HepG2 (cell line): ENCODE data around the gene FAM174B. TPM values are rescaled to one million over a fixed set of nuclear protein-coding genes. Genes with fewer than 3 reads are reported as not detected.

Source experiments
- ATAC-seq: fragments of 200-7000 bp; cut with Tn5 transposase; 3 replicates; pipeline ENCODE4 v1.9.1; 2020; ENCODE audit warnings: mild to moderate bottlenecking, moderate library complexity
- BruUV-seq: library from RNA; stranded (reverse); fragments of 400-500 nt; replicated peaks from 2 replicates; lab custom pipeline; 2021; lab: Mats Ljungman, UMichigan
- CTCF ChIA-PET: fragments of 300-600 bp; formaldehyde crosslinking; extraction: SDS; loops from one replicate; lab custom pipeline; 2021; ENCODE audit warnings: low total read pairs, inconsistent platforms, low intra/inter-chr PET ratio; lab: Yijun Ruan, JAX
- POLR2A ChIA-PET: fragments of 350-600 bp; sonication (Branson Sonifier 250); formaldehyde crosslinking; loops from one replicate; lab custom pipeline; 2020; ENCODE audit warnings: antibody characterized with exemption, inconsistent platforms; lab: Yijun Ruan, JAX
- DNase-seq: peaks from one replicate; pipeline ENCODE4 v3.0.0-alpha.2; 2015; ENCODE audit warnings: low spot score
- FAIRE-seq: peaks from 3 replicates; lab custom pipeline; 2011; peaks lifted over from hg19 to GRCh38; lab: Jason Lieb, UNC
- H2AFZ ChIP-seq: one replicate; pipeline ENCODE4 v1.6.1; 2011; ENCODE audit warnings: low read length, inconsistent platforms
- H3K27ac ChIP-seq: fragments of 300-600 bp; 3 replicates; pipeline ENCODE4 v1.8.0; 2011; ENCODE audit warnings: mixed run types, mild to moderate bottlenecking, mixed read lengths, low read length, inconsistent platforms; ENCODE audit not compliant: insufficient read depth; ENCODE audit errors: extremely low read length
- H3K27me3 ChIP-seq, 2 experiments: fragments of 200-600 bp in 1 of 2; 2 replicates in 1 of 2; 3 replicates in 1 of 2; pipeline versions ENCODE4 v1.6.0 to v1.8.0; 2011; ENCODE audit warnings: low read length in 2 of 2, mild to moderate bottlenecking in 2 of 2, moderate library complexity in 2 of 2, inconsistent platforms in 1 of 2; ENCODE audit not compliant: insufficient read depth in 2 of 2, control insufficient read depth in 1 of 2
- H3K36me3 ChIP-seq, 2 experiments: fragments of 200-600 bp in 1 of 2; replicated peaks in 1 of 2; 2 replicates in 1 of 2; 3 replicates in 1 of 2; pipeline versions ENCODE4 v1.5.1 to v1.8.0; 2011; ENCODE audit warnings: low read length in 2 of 2, inconsistent platforms in 1 of 2; ENCODE audit not compliant: insufficient read depth in 2 of 2, control insufficient read depth in 1 of 2
- H3K4me1 ChIP-seq: 2 replicates; pipeline ENCODE4 v1.5.1; 2012; ENCODE audit warnings: low read length, inconsistent platforms; ENCODE audit not compliant: insufficient read depth
- H3K4me2 ChIP-seq: 2 replicates; pipeline ENCODE4 v1.6.0; 2011; ENCODE audit warnings: low read depth, low read length, inconsistent platforms
- H3K4me3 ChIP-seq, 3 experiments: fragments of 200-600 bp in 1 of 3; sonication (generic), shearing (Covaris generic) in 1 of 3; replicated peaks in 1 of 3; 2 replicates each; pipeline ENCODE4 v1.5.1; 2011 to 2016; ENCODE audit warnings: low read length in 3 of 3, inconsistent platforms in 2 of 3, low read depth in 2 of 3, mild to moderate bottlenecking in 2 of 3, control low read depth in 1 of 3, mixed read lengths in 1 of 3; ENCODE audit not compliant: insufficient read depth in 1 of 3
- H3K79me2 ChIP-seq: one replicate; pipeline ENCODE4 v1.6.1; 2011; ENCODE audit warnings: low read length, inconsistent platforms; ENCODE audit not compliant: insufficient read depth
- H3K9ac ChIP-seq: 2 replicates; pipeline ENCODE4 v1.6.0; 2011; ENCODE audit warnings: mild to moderate bottlenecking, low read depth, low read length, inconsistent platforms; ENCODE audit not compliant: insufficient read depth
- H3K9me3 ChIP-seq: 2 replicates; pipeline ENCODE4 v1.5.1; 2012; ENCODE audit warnings: mild to moderate bottlenecking, low read length
- H4K20me1 ChIP-seq: 2 replicates; pipeline ENCODE4 v1.6.0; 2011; ENCODE audit warnings: inconsistent platforms, mild to moderate bottlenecking, low read length, moderate library complexity; ENCODE audit not compliant: insufficient read depth
- IRF2 ChIP-seq: IDR thresholded peaks from 2 replicates; pipeline ENCODE4 v1.6.1; 2018; ENCODE audit warnings: missing genetic modification reagents, missing compliant biosample characterization
- JUN ChIP-seq: sonication (generic); formaldehyde crosslinking; IDR thresholded peaks from 2 replicates; pipeline ENCODE4 v1.4.0; 2020; ENCODE audit warnings: mild to moderate bottlenecking, missing genetic modification reagents
- JUNB ChIP-seq: sonication (generic); formaldehyde crosslinking; IDR thresholded peaks from 2 replicates; pipeline ENCODE4 v1.8.0; 2022; ENCODE audit warnings: missing genetic modification reagents, mild to moderate bottlenecking, borderline replicate concordance
- KAT8 ChIP-seq: IDR thresholded peaks from 2 replicates; pipeline ENCODE4 v1.6.1; 2016; ENCODE audit warnings: missing genetic modification reagents, missing compliant biosample characterization
- SP4 ChIP-seq: sonication (generic); formaldehyde crosslinking; IDR thresholded peaks from 2 replicates; pipeline ENCODE4 v1.8.1; 2023; ENCODE audit warnings: mild to moderate bottlenecking, missing genetic modification reagents
- ZNF207 ChIP-seq: fragments of 450-650 bp; IDR thresholded peaks from 2 replicates; pipeline ENCODE4 v1.6.1; 2016; ENCODE audit warnings: antibody characterized with exemption, borderline replicate concordance
- ZNF556 ChIP-seq: sonication (generic); formaldehyde crosslinking; IDR thresholded peaks from 2 replicates; pipeline ENCODE4 v1.4.0; 2020; ENCODE audit warnings: mild to moderate bottlenecking, missing genetic modification reagents, borderline replicate concordance
- ZNF766 ChIP-seq: sonication (generic); formaldehyde crosslinking; IDR thresholded peaks from 2 replicates; pipeline ENCODE4 v1.5.0; 2020; ENCODE audit warnings: missing genetic modification reagents, borderline replicate concordance
- WGBS: methylation state at CpG from one replicate; pipeline ENCODE4 v1.1.6; 2017; ENCODE audit warnings: low lambda C conversion rate; 5-methylcytosine and 5-hydroxymethylcytosine counted together
- in situ Hi-C: cut with HindIII; loops from 2 replicates; pipeline ENCODE4 v1.10.0; 2017; ENCODE audit warnings: low pct_unique_long_range_greater_than_20kb; ENCODE audit not compliant: extremely low pct_ligation_motif_present
- intact Hi-C: fragments of 100-400 bp; cut with micrococcal nuclease; formaldehyde crosslinking; loops from one replicate; pipeline ENCODE4 v1.10.0; 2022; ENCODE audit not compliant: unreplicated experiment
- polyA plus RNA-seq, 8 experiments: library from polyadenylated mRNA; depleted of rRNA in 3 of 8; stranded (reverse) in 7 of 8; unstranded in 1 of 8; fragments of >200 nt; fragmentation: Illumina TruSeq in 4 of 8; extraction: Trizol in 4 of 8; gene quantifications; 2 replicates each; pipeline versions ENCODE4 v1.2.1 to v1.2.3, GENCODE V29; 2011 to 2016; ENCODE audit warnings: low read depth in 4 of 8, missing spikeins in 1 of 8, mixed read lengths in 1 of 8; ENCODE audit not compliant: insufficient read depth in 1 of 8
- total RNA-seq, 5 experiments: library from RNA; depleted of rRNA; stranded (reverse); fragments of >200 nt; fragmentation: Illumina TruSeq; extraction: Trizol; gene quantifications; 2 replicates each; pipeline ENCODE4 v1.2.3, GENCODE V29; 2016; ENCODE audit warnings: low read depth in 1 of 5
- TF ChIP-seq, protein P1 (sequence below): sonication (generic); formaldehyde crosslinking; IDR thresholded peaks from 2 replicates; pipeline ENCODE4 v1.5.1; 2020; ENCODE audit warnings: mild to moderate bottlenecking, missing genetic modification reagents, borderline replicate concordance
- TF ChIP-seq, protein P2 (sequence below): IDR thresholded peaks from 2 replicates; pipeline ENCODE4 v1.6.1; 2016; ENCODE audit warnings: mild to moderate bottlenecking
- TF ChIP-seq, protein P3 (sequence below): sonication (generic); formaldehyde crosslinking; IDR thresholded peaks from 2 replicates; pipeline ENCODE4 v1.4.0; 2020; ENCODE audit warnings: mild to moderate bottlenecking, missing genetic modification reagents
- TF ChIP-seq, protein P4 (sequence below): sonication (generic); formaldehyde crosslinking; IDR thresholded peaks from 2 replicates; pipeline ENCODE4 v1.8.1; 2023; ENCODE audit warnings: mild to moderate bottlenecking, moderate library complexity, missing genetic modification reagents
- TF ChIP-seq, protein P5 (sequence below): sonication (generic); formaldehyde crosslinking; IDR thresholded peaks from 2 replicates; pipeline ENCODE4 v1.4.0; 2020; ENCODE audit warnings: mild to moderate bottlenecking, missing genetic modification reagents

The FAM174B gene
- total and polyA plus RNA-seq, 2 of the 13 experiments (the other 11 are each of a cell fraction or from before 2014, with no cell fraction given): 0.90 to 2.1 TPM

DNA sequence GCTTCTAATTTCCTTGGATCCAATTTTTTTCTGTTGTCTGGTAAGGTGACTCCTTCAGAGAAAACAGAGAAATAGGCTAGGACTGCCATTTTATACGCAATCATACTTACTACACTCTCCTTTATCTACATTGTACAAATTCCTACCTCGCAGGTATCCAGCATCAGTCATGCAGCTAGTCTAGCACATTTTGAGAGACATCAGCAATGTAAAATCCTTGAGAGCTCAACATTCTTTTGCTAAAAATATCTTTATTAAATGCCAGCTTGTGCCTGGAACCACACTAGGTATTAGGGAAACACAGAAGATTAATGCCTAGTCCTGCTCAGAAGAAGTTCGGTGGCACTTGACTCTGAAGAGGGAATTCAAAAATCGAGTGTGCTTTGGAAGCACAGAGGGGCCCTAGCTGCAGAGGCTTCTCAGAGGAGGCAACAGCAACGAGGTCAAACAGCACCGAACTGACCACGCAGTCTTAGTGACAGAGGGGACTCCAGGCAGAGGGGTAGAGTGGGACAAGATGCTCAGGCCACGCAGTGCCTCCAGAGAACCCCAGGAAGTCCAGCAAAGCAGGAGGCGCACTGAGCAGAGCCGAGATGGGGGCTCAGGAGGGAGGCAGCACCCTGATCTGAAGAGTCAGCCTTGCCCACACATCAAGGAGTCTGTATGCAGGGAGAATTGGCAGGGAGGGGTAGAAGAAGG is 3.5 kb downstream of the FAM174B start:
- WGBS: 11% methylated on average over 10 of the region's 10 CpGs
- no peaks in the 10 kb centered on the region for H3K9me3 ChIP-seq
- POLR2A ChIA-PET: no interaction called here
- BruUV-seq: no TSS peak
- CTCF ChIA-PET: no interaction called here
- no peaks in the 10 kb centered on the region for H3K4me1 ChIP-seq
- H3K27me3 ChIP-seq: peaks cover 0 to 46% of the 10 kb centered on the region in 2 experiments; a peak in 2 of 5 replicates
- no peak overlapping the region for H3K27ac ChIP-seq
- H3K4me2 ChIP-seq: no peak overlapping the region
- H3K4me3 ChIP-seq: no peak overlapping the region
- no peaks in the 10 kb centered on the region for H3K36me3 ChIP-seq
- FAIRE-seq (no peak), DNase-seq (no peak), ATAC-seq (no peak)
- no peak overlapping the region for H2AFZ ChIP-seq
- no peak overlapping the region for H3K9ac ChIP-seq
- intact Hi-C loops (no loop called here), in situ Hi-C loops (no loop called here)
- H3K79me2 ChIP-seq: no peaks in the 10 kb centered on the region
- no peaks in the 10 kb centered on the region for H4K20me1 ChIP-seq
- no peak for TF ChIP-seq KAT8 (CRISPR knock-in tag)
- TF ChIP-seq JUN: no peak
- TF ChIP-seq, protein P1, sequence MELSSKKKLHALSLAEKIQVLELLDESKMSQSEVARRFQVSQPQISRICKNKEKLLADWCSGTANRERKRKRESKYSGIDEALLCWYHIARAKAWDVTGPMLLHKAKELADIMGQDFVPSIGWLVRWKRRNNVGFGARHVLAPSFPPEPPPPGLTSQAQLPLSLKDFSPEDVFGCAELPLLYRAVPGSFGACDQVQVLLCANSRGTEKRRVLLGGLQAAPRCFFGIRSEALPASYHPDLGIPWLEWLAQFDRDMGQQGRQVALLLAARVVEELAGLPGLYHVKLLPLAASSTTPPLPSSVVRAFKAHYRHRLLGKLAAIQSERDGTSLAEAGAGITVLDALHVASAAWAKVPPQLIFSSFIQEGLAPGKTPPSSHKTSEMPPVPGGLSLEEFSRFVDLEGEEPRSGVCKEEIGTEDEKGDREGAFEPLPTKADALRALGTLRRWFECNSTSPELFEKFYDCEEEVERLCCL (CRISPR knock-in tag): no peak
- TF ChIP-seq ZNF556 (CRISPR knock-in tag): no peak
- TF ChIP-seq, protein P2, sequence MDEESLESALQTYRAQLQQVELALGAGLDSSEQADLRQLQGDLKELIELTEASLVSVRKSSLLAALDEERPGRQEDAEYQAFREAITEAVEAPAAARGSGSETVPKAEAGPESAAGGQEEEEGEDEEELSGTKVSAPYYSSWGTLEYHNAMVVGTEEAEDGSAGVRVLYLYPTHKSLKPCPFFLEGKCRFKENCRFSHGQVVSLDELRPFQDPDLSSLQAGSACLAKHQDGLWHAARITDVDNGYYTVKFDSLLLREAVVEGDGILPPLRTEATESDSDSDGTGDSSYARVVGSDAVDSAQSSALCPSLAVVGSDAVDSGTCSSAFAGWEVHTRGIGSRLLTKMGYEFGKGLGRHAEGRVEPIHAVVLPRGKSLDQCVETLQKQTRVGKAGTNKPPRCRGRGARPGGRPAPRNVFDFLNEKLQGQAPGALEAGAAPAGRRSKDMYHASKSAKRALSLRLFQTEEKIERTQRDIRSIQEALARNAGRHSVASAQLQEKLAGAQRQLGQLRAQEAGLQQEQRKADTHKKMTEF (CRISPR knock-in tag): no peak
- TF ChIP-seq SP4 (CRISPR knock-in tag): no peak
- no peak for TF ChIP-seq IRF2 (CRISPR knock-in tag)
- no peak for TF ChIP-seq ZNF207
- TF ChIP-seq JUNB: no peak
- TF ChIP-seq, protein P3, sequence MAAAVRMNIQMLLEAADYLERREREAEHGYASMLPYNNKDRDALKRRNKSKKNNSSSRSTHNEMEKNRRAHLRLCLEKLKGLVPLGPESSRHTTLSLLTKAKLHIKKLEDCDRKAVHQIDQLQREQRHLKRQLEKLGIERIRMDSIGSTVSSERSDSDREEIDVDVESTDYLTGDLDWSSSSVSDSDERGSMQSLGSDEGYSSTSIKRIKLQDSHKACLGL (CRISPR knock-in tag): no peak
- TF ChIP-seq ZNF766 (CRISPR knock-in tag): no peak
- TF ChIP-seq, protein P4, sequence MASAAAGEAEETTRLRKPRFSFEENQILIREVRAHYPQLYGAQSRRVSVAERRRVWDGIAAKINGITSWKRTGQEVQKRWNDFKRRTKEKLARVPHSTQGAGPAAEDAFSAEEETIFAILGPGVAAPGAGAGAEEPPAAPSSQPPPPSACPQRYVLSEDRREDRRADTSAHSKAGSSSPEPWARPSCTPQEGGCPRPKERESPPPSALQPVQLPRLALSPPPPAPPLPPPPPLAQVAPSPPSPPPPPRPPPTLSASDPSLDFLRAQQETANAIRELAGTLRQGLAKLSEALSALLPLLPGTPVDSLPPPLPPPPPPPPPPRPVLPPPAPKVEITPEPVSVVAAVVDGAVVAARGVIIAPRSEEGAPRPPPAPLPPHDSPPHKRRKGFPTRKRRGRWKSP (CRISPR knock-in tag): no peak
- TF ChIP-seq, protein P5, sequence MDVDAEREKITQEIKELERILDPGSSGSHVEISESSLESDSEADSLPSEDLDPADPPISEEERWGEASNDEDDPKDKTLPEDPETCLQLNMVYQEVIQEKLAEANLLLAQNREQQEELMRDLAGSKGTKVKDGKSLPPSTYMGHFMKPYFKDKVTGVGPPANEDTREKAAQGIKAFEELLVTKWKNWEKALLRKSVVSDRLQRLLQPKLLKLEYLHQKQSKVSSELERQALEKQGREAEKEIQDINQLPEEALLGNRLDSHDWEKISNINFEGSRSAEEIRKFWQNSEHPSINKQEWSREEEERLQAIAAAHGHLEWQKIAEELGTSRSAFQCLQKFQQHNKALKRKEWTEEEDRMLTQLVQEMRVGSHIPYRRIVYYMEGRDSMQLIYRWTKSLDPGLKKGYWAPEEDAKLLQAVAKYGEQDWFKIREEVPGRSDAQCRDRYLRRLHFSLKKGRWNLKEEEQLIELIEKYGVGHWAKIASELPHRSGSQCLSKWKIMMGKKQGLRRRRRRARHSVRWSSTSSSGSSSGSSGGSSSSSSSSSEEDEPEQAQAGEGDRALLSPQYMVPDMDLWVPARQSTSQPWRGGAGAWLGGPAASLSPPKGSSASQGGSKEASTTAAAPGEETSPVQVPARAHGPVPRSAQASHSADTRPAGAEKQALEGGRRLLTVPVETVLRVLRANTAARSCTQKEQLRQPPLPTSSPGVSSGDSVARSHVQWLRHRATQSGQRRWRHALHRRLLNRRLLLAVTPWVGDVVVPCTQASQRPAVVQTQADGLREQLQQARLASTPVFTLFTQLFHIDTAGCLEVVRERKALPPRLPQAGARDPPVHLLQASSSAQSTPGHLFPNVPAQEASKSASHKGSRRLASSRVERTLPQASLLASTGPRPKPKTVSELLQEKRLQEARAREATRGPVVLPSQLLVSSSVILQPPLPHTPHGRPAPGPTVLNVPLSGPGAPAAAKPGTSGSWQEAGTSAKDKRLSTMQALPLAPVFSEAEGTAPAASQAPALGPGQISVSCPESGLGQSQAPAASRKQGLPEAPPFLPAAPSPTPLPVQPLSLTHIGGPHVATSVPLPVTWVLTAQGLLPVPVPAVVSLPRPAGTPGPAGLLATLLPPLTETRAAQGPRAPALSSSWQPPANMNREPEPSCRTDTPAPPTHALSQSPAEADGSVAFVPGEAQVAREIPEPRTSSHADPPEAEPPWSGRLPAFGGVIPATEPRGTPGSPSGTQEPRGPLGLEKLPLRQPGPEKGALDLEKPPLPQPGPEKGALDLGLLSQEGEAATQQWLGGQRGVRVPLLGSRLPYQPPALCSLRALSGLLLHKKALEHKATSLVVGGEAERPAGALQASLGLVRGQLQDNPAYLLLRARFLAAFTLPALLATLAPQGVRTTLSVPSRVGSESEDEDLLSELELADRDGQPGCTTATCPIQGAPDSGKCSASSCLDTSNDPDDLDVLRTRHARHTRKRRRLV: no peak
